UCSD-AML1 (cell line): ENCODE data around the gene TMED5.
"Not testable (repeated sequence)": the region's sequence is repeated elsewhere in the genome, so short reads cannot be mapped to it uniquely, and the experiment has no call there.

Experiments
- DNase-seq: peaks from one replicate; lab custom pipeline; 2025; ENCODE audit not compliant: unreplicated experiment; lab: John Stamatoyannopoulos, UW

The TMED5 gene

GRCh38 chr1:93172778-93173177 is 7.4 kb downstream of the TMED5 start:
- no peak for DNase-seq

- no peak for DNase-seq
These were observed 8.6 kb downstream of the TMED5 start for GRCh38 chr1:93171549-93172034.

- DNase-seq, result not testable (repeated sequence)
These were observed 10.0 kb downstream of the TMED5 start for GRCh38 chr1:93170141-93170678.

DNA sequence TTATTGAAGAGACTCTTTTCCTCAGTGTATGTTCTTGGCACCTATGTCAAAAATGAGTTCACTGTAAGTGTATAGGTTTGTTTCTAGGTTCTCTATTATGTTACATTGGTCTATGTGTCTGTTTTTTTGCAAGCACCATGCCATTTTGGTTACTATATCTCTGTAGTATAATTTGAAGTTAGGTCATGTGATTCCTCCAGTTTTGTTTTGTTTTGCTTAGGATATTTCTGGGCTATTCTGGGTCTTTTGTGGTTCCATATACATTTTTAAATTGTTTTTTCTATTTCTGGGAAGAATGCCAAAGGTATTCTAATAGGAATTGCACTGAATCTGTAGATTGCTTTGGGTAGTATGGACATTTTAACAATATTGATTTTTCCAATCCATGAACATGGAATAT is 13.2 kb downstream of the TMED5 start:
- DNase-seq, result no peak

DNA sequence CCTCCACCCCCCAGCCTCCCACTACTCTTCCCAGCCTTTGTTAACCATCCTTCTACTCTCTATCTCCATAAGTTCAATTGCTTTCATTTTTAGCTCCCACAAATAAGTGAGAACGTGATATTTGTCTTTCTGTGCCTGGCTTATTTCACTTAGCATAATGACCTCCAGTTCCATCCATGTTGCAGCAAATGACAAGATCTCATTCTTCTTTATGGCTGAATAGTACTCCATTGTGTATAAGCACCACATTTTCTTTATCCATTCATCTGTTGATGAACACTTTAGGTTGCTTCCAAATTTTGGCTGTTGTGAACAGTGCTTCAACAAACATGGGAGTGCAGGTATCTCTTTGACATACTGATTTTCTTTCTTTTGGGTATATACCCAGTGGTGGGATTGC is 14.3 kb downstream of the TMED5 start:
- DNase-seq, result not testable (repeated sequence)

GRCh38 chr1:93164816-93165215 is 15.4 kb downstream of the TMED5 start:
- DNase-seq, result no peak

DNA sequence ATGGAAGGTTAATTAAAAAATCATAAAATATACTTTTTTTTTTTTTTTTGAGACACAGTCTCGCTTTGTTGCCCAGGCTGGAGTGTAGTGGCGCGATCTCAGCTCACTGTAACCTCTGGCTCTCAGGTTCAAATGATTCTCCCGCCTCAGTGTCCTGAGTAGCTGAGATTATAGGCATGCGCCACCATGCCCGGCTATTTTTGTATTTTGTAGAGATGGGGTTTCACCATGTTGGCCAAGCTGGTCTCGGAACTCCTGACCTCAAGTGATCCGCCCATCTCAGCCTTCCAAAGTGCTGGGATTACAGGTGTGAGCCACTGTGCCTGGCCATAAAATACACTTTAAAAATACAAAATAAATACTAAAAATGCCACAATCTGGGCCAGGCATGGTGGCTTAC is 16.9 kb downstream of the TMED5 start:
- DNase-seq, result not testable (repeated sequence)

- DNase-seq, result no peak
These were observed 20.9 kb downstream of the TMED5 start for GRCh38 chr1:93159337-93159736.

- DNase-seq, result no peak
These were observed 24.9 kb downstream of the TMED5 start for GRCh38 chr1:93155335-93155734.

DNA sequence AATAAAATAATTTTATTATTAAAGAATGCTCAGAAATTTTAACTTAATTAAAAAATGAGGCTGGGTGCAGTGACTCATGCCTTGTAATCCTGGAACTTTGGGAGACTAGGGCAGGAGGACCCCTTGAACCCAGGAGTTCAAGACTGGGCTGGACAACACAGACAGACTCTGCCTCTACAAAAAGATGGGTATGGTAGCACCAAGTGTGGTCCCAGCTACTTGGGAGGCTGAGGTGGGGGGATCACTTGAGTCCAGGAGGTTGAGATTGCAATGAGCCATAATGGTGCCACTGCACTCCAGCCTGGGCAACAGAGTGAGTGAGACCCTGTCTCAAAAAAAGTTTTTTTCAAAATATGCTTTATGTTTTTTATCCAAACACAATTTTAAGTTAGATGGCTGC is 25.3 kb downstream of the TMED5 start:
- no peak for DNase-seq

- no peak for DNase-seq
These were observed 27.4 kb downstream of the TMED5 start for GRCh38 chr1:93152835-93153234.

- DNase-seq, result no peak
These were observed 28.7 kb downstream of the TMED5 start for GRCh38 chr1:93151474-93151873.

DNA sequence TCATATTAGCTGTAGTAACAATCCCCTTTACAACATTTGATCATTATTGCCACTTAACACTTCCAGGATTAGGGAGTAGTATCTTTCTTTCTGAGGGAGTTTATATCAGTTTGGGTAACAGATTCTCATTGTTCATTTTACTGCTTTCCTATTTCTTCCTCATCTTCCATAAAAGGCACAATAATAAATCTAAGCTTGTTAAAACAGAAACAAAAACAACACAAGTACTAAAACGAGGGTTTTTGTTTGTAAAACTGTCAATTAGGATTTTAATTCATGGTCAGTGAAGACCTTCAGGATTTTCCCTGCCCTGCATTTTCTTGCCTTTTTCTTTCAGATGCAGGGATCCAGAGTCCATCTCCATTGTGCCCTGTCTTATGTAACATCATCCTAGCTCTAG is 29.5 kb downstream of the TMED5 start:
- DNase-seq, result no peak

DNA sequence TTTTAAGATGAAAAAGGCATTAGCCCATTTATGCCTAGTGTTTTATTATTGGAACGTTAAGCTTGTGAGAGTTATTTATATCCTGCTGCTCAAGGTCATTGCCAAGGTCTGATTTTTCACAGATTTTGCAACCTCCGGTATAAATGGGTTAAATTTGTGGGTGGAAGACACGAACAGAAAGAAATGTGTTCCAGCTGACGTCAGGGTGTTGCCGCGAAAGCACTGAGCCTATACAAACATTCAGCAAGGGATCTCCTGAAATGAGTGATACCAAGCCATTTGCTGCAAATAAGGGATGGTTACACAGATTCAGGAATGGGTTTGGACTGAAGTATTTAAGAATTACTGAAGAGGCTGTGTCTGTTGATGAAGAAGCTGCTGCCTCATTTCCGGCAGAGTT is 32.2 kb downstream of the TMED5 start:
- no peak for DNase-seq

- no peak for DNase-seq
These were observed 36.4 kb downstream of the TMED5 start for GRCh38 chr1:93143769-93144168.

DNA sequence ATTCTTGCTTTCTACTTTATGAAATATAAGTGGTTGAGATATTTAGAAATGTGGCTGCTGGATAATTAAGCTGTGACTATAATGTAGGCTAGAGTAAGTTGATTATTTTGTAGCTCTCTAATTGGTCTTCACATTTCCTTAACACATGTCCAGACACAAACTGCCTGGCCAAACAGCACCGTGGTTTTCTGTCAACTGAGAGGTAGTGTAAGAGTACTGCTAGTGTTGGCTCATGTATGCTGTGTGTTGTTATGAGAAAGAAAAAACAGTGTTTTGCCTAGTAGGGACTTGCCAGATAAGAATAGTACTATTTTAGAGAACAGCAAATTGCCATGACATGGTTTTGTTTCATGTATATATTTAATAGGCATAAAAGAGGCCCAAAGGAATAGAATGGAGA is 37.1 kb downstream of the TMED5 start:
- DNase-seq, result no peak

DNA sequence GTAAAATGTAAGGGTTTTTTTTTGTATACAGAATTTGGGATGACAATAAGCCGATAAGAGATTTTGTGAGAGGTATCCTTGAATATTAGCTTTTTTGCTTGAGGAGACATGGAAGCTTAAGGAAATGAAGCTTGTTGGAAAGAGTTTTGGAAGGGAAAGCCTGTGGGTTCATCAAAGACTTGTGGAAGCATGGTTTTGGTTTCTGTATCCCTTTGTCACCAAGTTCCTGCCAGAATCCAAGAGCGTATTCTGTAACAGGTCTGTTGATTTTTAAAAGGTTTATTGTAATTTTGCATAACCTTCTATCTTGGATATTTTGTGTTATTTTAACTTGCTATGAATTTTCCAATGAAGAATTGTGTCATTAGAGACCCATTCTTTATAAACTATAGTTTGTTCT is 38.1 kb downstream of the TMED5 start:
- no peak for DNase-seq

- DNase-seq, result no peak
These were observed 40.1 kb downstream of the TMED5 start for GRCh38 chr1:93140106-93140505.

- no peak for DNase-seq
These were observed 42.5 kb downstream of the TMED5 start for GRCh38 chr1:93137604-93138292.

DNA sequence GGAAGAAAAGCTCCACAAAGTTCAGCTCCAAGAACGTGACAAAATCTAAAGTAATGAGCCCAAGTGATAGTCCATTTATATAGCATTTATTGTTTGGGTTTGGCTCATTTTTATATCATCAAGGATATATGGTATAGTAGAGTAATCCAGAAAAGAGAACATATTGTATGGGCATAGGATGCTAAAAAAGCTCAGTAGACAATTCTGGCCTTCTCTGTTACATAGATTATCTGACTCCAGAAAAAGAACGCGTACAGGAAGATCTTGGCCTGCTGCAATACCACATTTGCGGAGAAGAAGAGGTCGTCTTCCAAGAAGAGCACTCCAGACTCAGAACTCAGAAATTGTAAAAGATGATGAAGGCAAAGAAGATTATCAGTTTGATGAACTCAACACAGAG is 43.8 kb downstream of the TMED5 start:
- no peak for DNase-seq

DNA sequence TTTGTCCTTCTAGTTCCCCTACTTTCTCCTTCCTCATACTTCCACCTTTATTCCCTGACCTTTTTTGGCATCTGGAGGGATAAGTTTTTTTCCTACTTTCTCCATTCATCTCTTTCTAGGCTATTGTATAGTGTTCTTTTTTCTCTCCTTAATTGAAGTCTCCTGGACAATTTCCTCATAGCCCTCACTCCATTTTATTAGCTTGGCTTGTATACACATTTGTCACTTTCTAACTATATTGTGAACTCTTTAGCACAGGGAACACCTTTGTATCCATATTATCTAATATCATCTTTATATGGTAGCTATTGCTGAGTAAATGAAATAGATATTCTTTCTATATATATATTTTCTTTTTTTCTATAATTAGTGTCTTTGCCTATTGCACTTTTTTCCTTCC is 47.6 kb downstream of the TMED5 start:
- no peak for DNase-seq

- DNase-seq, result no peak
These were observed 50.6 kb downstream of the TMED5 start for GRCh38 chr1:93129507-93130099.
